Smooth muscle cell of the pulmonary artery (primary cell): ENCODE data around the gene SULT1A3. TPM values are rescaled to one million over a fixed set of nuclear protein-coding genes. Genes with fewer than 3 reads are reported as not detected.

ENCODE experiments used
- total RNA-seq: library from RNA; depleted of rRNA; stranded (reverse); fragments of >200 nt; gene quantifications from 2 replicates; pipeline ENCODE4 v1.2.3, GENCODE V29; 2014

The SULT1A3 gene
- total RNA-seq = 2.2 and 4.0 TPM in 2 replicates

GRCh38 chr16:30199049-30199448 is at the start of gene SULT1A3:
Gene SULT1A3, plus strand, starts transcription at chr16:30199255. Its CDS starts 1,474 bp downstream, at chr16:30200729.

GRCh38 chr16:30183233-30184095 is 15.6 kb upstream of the SULT1A3 start, which contains the start of gene CORO1A:
Gene CORO1A, plus strand, starts transcription at chr16:30183602. Its CDS starts 1,608 bp downstream, at chr16:30185210.

GRCh38 chr16:30193615-30194014 is 5.4 kb upstream of the SULT1A3 start, which contains the start of the genes BOLA2B and SLX1A:
Gene BOLA2B, minus strand, starts transcription at chr16:30193666. Its CDS starts 71 bp downstream, at chr16:30193595.
Gene SLX1A, plus strand, starts transcription at chr16:30193875. Its CDS starts 210 bp downstream, at chr16:30194085.

GRCh38 chr16:30248379-30248778 is 49.3 kb downstream of the SULT1A3 start, which contains the start of gene NPIPB13:
Gene NPIPB13, minus strand, starts transcription at chr16:30248479. Its CDS starts 2,906 bp downstream, at chr16:30245573.

Other genes with a start within 250 kb of the SULT1A3 start
- 81.6 and 84.1 TPM in 2 replicates for gene TMEM219, start 237.2 kb upstream of the SULT1A3 start, total RNA-seq
- 57.6 and 60.2 TPM in 2 replicates for gene TAOK2, start 225.4 kb upstream of the SULT1A3 start, total RNA-seq
- 5.6 and 5.9 TPM in 2 replicates for gene HIRIP3, start 203.6 kb upstream of the SULT1A3 start, total RNA-seq
- gene INO80E, start 203.0 kb upstream of the SULT1A3 start, total RNA-seq = 15.2 and 23.6 TPM in 2 replicates
- 0.20 and 0.33 TPM in 2 replicates for gene DOC2A, start 188.2 kb upstream of the SULT1A3 start, total RNA-seq
- gene C16orf92, start 176.1 kb upstream of the SULT1A3 start, total RNA-seq = not detected in 2 replicates
- 0.10 and 0.26 TPM in 2 replicates for gene TLCD3B, start 168.0 kb upstream of the SULT1A3 start, total RNA-seq
- gene ALDOA, start 133.5 kb upstream of the SULT1A3 start, total RNA-seq = 1,333 and 1,606 TPM in 2 replicates
- 124 and 137 TPM in 2 replicates for gene PPP4C, start 123.3 kb upstream of the SULT1A3 start, total RNA-seq
- 0.13 and 0.20 TPM in 2 replicates for gene TBX6, start 107.3 kb upstream of the SULT1A3 start, total RNA-seq
- 13.8 and 27.0 TPM in 2 replicates for gene YPEL3, start 103.0 kb upstream of the SULT1A3 start, total RNA-seq
- 0.76 and 1.3 TPM in 2 replicates for gene GDPD3, start 85.7 kb upstream of the SULT1A3 start, total RNA-seq
- gene MAPK3, start 76.0 kb upstream of the SULT1A3 start, total RNA-seq = 36.8 and 39.5 TPM in 2 replicates
- 0.20 and 0.33 TPM in 2 replicates for gene CORO1A, start 15.7 kb upstream of the SULT1A3 start, total RNA-seq
- 8.5 and 19.2 TPM in 2 replicates for gene BOLA2B, start 5.6 kb upstream of the SULT1A3 start, total RNA-seq
- gene SLX1A, start 5.4 kb upstream of the SULT1A3 start, total RNA-seq = 15.0 and 25.2 TPM in 2 replicates
- gene NPIPB13, start 49.2 kb downstream of the SULT1A3 start, total RNA-seq = 0.59 and 0.73 TPM in 2 replicates
- gene CD2BP2, start 156.1 kb downstream of the SULT1A3 start, total RNA-seq = 24.5 and 25.1 TPM in 2 replicates
- gene TBC1D10B, start 171.2 kb downstream of the SULT1A3 start, total RNA-seq = 36.3 and 42.3 TPM in 2 replicates
- not detected in 2 replicates for gene MYL11, start 175.5 kb downstream of the SULT1A3 start, total RNA-seq
- 0.13 and 0.17 TPM in 2 replicates for gene SEPTIN1, start 183.3 kb downstream of the SULT1A3 start, total RNA-seq
- gene ZNF48, start 196.2 kb downstream of the SULT1A3 start, total RNA-seq = 4.9 and 9.4 TPM in 2 replicates
- 9.8 and 12.4 TPM in 2 replicates for gene ZNF771, start 208.4 kb downstream of the SULT1A3 start, total RNA-seq
- gene DCTPP1, start 230.8 kb downstream of the SULT1A3 start, total RNA-seq = 7.7 and 8.5 TPM in 2 replicates
- 8.6 and 10.8 TPM in 2 replicates for gene SEPHS2, start 246.6 kb downstream of the SULT1A3 start, total RNA-seq